HG02938 (cell line): ENCODE measurements around the gene CTSH.

Source experiments
- ATAC-seq: cut with Tn5 transposase; IDR thresholded peaks from one replicate; pipeline ENCODE4 v1.9.1; 2021; ENCODE audit warnings: mild to moderate bottlenecking, moderate library complexity; ENCODE audit not compliant: unreplicated experiment

CTSH gene

GRCh38 chr15:78944669-78945407 is at the start of gene CTSH:
Gene CTSH (minus strand): TSS chr15:78945046. CDS start chr15:78944981, 65 bp downstream.
- peak; percentile 53 for ATAC-seq

- no peak for ATAC-seq
Observed at GRCh38 chr15:78993931-78994530, 49.2 kb upstream of the CTSH start.

- no peak for ATAC-seq
Observed at GRCh38 chr15:78993257-78993930, 48.5 kb upstream of the CTSH start.

- no peak for ATAC-seq
Observed at GRCh38 chr15:78992416-78993256, 47.8 kb upstream of the CTSH start.

- ATAC-seq, result no peak
Observed at GRCh38 chr15:78991879-78992278, 47.0 kb upstream of the CTSH start.

- no peak for ATAC-seq
Observed at GRCh38 chr15:78991476-78991875, 46.6 kb upstream of the CTSH start.

- no peak for ATAC-seq
Observed at GRCh38 chr15:78990278-78990677, 45.4 kb upstream of the CTSH start.

- no peak for ATAC-seq
Observed at GRCh38 chr15:78989701-78990240, 44.9 kb upstream of the CTSH start.

- ATAC-seq, result peak; percentile 58
Observed at GRCh38 chr15:78988361-78988911, 43.6 kb upstream of the CTSH start.

- ATAC-seq, result no peak
Observed at GRCh38 chr15:78987556-78988360, 42.9 kb upstream of the CTSH start.

- no peak for ATAC-seq
Observed at GRCh38 chr15:78985859-78986475, 41.1 kb upstream of the CTSH start.

- no peak for ATAC-seq
Observed at GRCh38 chr15:78984041-78984440, 39.2 kb upstream of the CTSH start.

GRCh38 chr15:78983146-78983918 is 38.5 kb upstream of the CTSH start:
- ATAC-seq, result no peak

- ATAC-seq, result no peak
Observed at GRCh38 chr15:78982736-78983135, 37.9 kb upstream of the CTSH start.

GRCh38 chr15:78981532-78982313 is 36.9 kb upstream of the CTSH start:
- no peak for ATAC-seq

- ATAC-seq, result no peak
Observed at GRCh38 chr15:78979456-78980320, 34.8 kb upstream of the CTSH start.
